BLaER1 treated with 17β-estradiol and CSF1 and Interleukin-3, amounts not matched to agents 10 nM and 100 nM (cell line): ENCODE results near the gene CNN3.

Experiments
- H3K27ac ChIP-seq, 11 experiments: shearing (Covaris generic); formaldehyde crosslinking; 2 replicates each; pipeline ENCODE4 v1.8.1; 2022
- H3K27me3 ChIP-seq, 11 experiments: shearing (Covaris generic); formaldehyde crosslinking; 2 replicates each; pipeline ENCODE4 v1.8.1; 2022
- H3K36me3 ChIP-seq, 11 experiments: shearing (Covaris generic); formaldehyde crosslinking; 2 replicates each; pipeline ENCODE4 v1.8.1; 2022
- H3K4me1 ChIP-seq, 10 experiments: shearing (Covaris generic); formaldehyde crosslinking; 2 replicates each; pipeline ENCODE4 v1.8.1; 2022
- H3K4me2 ChIP-seq, 11 experiments: shearing (Covaris generic); formaldehyde crosslinking; 2 replicates each; pipeline ENCODE4 v1.8.1; 2022
- H3K4me3 ChIP-seq, 10 experiments: shearing (Covaris generic); formaldehyde crosslinking; 2 replicates each; pipeline ENCODE4 v1.8.1; 2022
- H3K9ac ChIP-seq, 11 experiments: shearing (Covaris generic); formaldehyde crosslinking; 2 replicates each; pipeline ENCODE4 v1.8.1; 2022
- H3K9me3 ChIP-seq, 11 experiments: shearing (Covaris generic); formaldehyde crosslinking; replicated peaks in 1 of 11; 2 replicates each; pipeline ENCODE4 v1.8.1; 2022
- H4K20me1 ChIP-seq, 11 experiments: shearing (Covaris generic); formaldehyde crosslinking; 2 replicates each; pipeline ENCODE4 v1.8.1; 2022
- Cebpa-rat ChIP-seq, 11 experiments: shearing (Covaris generic); IDR thresholded peaks; 2 replicates each; pipeline ENCODE4 v1.8.1; 2022

CNN3 gene

DNA sequence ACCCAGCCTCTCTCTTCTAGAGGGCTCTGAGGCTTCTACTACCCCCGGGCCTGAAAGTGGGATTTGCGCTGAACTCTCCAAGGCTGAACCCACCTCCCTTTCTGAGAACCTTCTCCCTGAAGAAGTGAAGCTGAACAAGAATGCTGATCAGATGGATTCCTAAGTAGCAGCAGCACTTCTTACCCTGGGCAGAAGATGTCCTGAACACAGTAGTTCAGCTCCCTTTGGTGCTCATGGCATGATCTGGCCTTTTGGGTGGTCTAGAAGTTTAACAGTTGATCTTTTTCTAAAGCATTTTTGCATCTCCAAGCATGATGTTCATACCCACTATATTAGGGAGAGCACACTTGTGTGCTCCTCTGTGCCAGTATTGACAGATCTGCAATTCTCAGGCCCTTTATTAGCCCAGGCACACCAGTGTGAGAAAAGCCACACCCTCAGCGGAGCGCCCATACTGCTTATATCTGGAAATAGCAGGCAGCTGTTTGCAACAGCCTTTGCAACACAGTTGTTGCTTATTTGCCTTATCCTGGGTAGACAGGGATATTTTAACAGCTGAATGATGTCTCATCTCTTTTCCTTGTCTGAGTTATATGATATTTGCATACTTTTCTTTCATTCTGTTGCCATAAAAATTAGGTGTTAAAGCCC lies 34.2 kb downstream of the CNN3 start:
- no peaks in the 10 kb centered on the region for H3K27me3 ChIP-seq
- H3K36me3 ChIP-seq: peaks cover under 1 to 42% (median 24%) of the 10 kb centered on the region in 11 experiments; a peak in 15 of 22 replicates
- no peaks in the 10 kb centered on the region for H3K9me3 ChIP-seq
- TF ChIP-seq Cebpa-rat (IDR thresholded peaks at IDR 0.05): no peak
- no peaks in the 10 kb centered on the region for H3K4me1 ChIP-seq
- no peak overlapping the region for H3K4me2 ChIP-seq
- H3K27ac ChIP-seq: no peak overlapping the region
- H3K4me3 ChIP-seq: no peak overlapping the region
- H4K20me1 ChIP-seq: no peaks in the 10 kb centered on the region
- H3K9ac ChIP-seq: no peak overlapping the region

DNA sequence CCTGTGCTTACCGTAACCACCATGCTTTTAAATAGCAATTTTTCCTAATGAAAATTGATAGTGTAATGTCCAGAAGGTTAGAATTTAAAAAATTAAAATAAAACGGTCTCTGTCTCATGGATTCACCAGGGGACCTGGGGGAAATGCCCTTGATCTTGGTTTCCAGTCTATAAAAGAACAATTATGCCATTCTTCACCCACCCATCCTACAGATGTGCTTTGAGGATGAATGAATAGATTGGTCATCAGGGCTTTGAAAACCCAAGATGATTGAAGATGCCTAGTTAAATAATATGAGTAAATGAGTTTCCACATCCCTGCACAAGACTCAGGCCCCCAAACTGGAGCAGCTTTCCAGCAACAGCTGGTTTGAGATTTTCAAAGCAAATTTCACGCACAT lies 38.7 kb downstream of the CNN3 start:
- no peak overlapping the region for H3K4me2 ChIP-seq
- no peak for TF ChIP-seq Cebpa-rat (IDR thresholded peaks at IDR 0.05)
- H3K4me3 ChIP-seq: no peak overlapping the region

GRCh38 chr1:94887603-94888171 lies 39.2 kb downstream of the CNN3 start:
- Histone ChIP-seq H3K4me1 (peaks cover 0 to 15% (median 7%) of the 10 kb centered on the region in 10 experiments; a peak in 10 of 20 replicates), H3K27ac (no peak overlapping the region)

More for the DNA sequence above, 38.7 kb downstream of the CNN3 start:
- no peak overlapping the region for H3K27ac ChIP-seq
- H3K27me3 ChIP-seq: no peaks in the 10 kb centered on the region
- no peak overlapping the region for H3K9ac ChIP-seq
- no peaks in the 10 kb centered on the region for H3K9me3 ChIP-seq
- H4K20me1 ChIP-seq: no peaks in the 10 kb centered on the region
- peaks cover 0 to 11% (median 7%) of the 10 kb centered on the region in 10 experiments; a peak in 10 of 20 replicates for H3K4me1 ChIP-seq
- H3K36me3 ChIP-seq: peaks cover 0 to 7% (median 0%) of the 10 kb centered on the region in 11 experiments; a peak in 1 of 22 replicates

GRCh38 chr1:94887106-94887505 lies 39.8 kb downstream of the CNN3 start:
- Histone ChIP-seq H3K4me1 (peaks cover 0 to 15% (median 7%) of the 10 kb centered on the region in 10 experiments; a peak in 10 of 20 replicates), H3K9ac (no peak overlapping the region), H3K27me3 (no peaks in the 10 kb centered on the region), H3K27ac (no peak overlapping the region), H3K4me3 (no peak overlapping the region), H4K20me1 (no peaks in the 10 kb centered on the region), H3K4me2 (no peak overlapping the region), H3K9me3 (no peaks in the 10 kb centered on the region), H3K36me3 (peaks cover 0 to 5% (median 0%) of the 10 kb centered on the region in 11 experiments; a peak in 1 of 22 replicates)
- no peak for TF ChIP-seq Cebpa-rat (IDR thresholded peaks at IDR 0.05)

More at GRCh38 chr1:94887603-94888171, 39.2 kb downstream of the CNN3 start:
- H3K4me3 ChIP-seq: no peak overlapping the region
- H3K9me3 ChIP-seq: no peaks in the 10 kb centered on the region
- no peak overlapping the region for H3K4me2 ChIP-seq
- no peaks in the 10 kb centered on the region for H4K20me1 ChIP-seq
- TF ChIP-seq Cebpa-rat (IDR thresholded peaks at IDR 0.05): no peak
- no peaks in the 10 kb centered on the region for H3K27me3 ChIP-seq
- peaks cover 0 to 5% (median 0%) of the 10 kb centered on the region in 11 experiments; a peak in 1 of 22 replicates for H3K36me3 ChIP-seq
- H3K9ac ChIP-seq: no peak overlapping the region

- no peak overlapping the region for H3K27ac ChIP-seq
- no peak overlapping the region for H3K4me2 ChIP-seq
- H3K4me3 ChIP-seq: no peak overlapping the region
Observed at GRCh38 chr1:94886361-94886760, 40.5 kb downstream of the CNN3 start.

GRCh38 chr1:94884507-94884906 lies 42.4 kb downstream of the CNN3 start:
- Histone ChIP-seq H3K27me3 (no peaks in the 10 kb centered on the region), H4K20me1 (no peaks in the 10 kb centered on the region), H3K4me2 (no peak overlapping the region), H3K27ac (no peak overlapping the region), H3K4me1 (peaks cover 0 to 15% (median 7%) of the 10 kb centered on the region in 10 experiments; a peak in 10 of 20 replicates), H3K9me3 (no peaks in the 10 kb centered on the region), H3K4me3 (no peak overlapping the region), H3K36me3 (no peaks in the 10 kb centered on the region), H3K9ac (no peak overlapping the region)
- TF ChIP-seq Cebpa-rat (IDR thresholded peaks at IDR 0.05): no peak

More at GRCh38 chr1:94886361-94886760, 40.5 kb downstream of the CNN3 start:
- no peak for TF ChIP-seq Cebpa-rat (IDR thresholded peaks at IDR 0.05)
- no peak overlapping the region for H3K9ac ChIP-seq
- H3K4me1 ChIP-seq: peaks cover 0 to 15% (median 7%) of the 10 kb centered on the region in 10 experiments; a peak in 10 of 20 replicates
- H4K20me1 ChIP-seq: no peaks in the 10 kb centered on the region
- peaks cover 0 to 5% (median 0%) of the 10 kb centered on the region in 11 experiments; a peak in 1 of 22 replicates for H3K36me3 ChIP-seq
- H3K27me3 ChIP-seq: no peaks in the 10 kb centered on the region
- H3K9me3 ChIP-seq: no peaks in the 10 kb centered on the region

- Histone ChIP-seq H3K9ac (no peak overlapping the region), H3K27me3 (no peaks in the 10 kb centered on the region), H4K20me1 (no peaks in the 10 kb centered on the region), H3K27ac (no peak overlapping the region), H3K36me3 (no peaks in the 10 kb centered on the region), H3K4me2 (peak overlapping the region in 9 of 11 experiments; percentile 27 to 60 (median 38); a peak in 11 of 22 replicates), H3K9me3 (no peaks in the 10 kb centered on the region), H3K4me1 (peaks cover 0 to 15% (median 7%) of the 10 kb centered on the region in 10 experiments; a peak in 10 of 20 replicates), H3K4me3 (no peak overlapping the region)
- no peak for TF ChIP-seq Cebpa-rat (IDR thresholded peaks at IDR 0.05)
Observed at GRCh38 chr1:94884106-94884505, 42.8 kb downstream of the CNN3 start.

GRCh38 chr1:94883691-94884090 lies 43.2 kb downstream of the CNN3 start:
- H3K4me2 ChIP-seq: peak overlapping the region; percentile 27 to 60 (median 39); a peak in 18 of 22 replicates
- H3K9me3 ChIP-seq: no peaks in the 10 kb centered on the region
- no peaks in the 10 kb centered on the region for H3K27me3 ChIP-seq
- no peak overlapping the region for H3K4me3 ChIP-seq
- no peaks in the 10 kb centered on the region for H3K36me3 ChIP-seq
- H3K27ac ChIP-seq: no peak overlapping the region
- no peak for TF ChIP-seq Cebpa-rat (IDR thresholded peaks at IDR 0.05)
- peaks cover 0 to 15% (median 7%) of the 10 kb centered on the region in 10 experiments; a peak in 10 of 20 replicates for H3K4me1 ChIP-seq
- no peaks in the 10 kb centered on the region for H4K20me1 ChIP-seq
- H3K9ac ChIP-seq: peak overlapping the region in 1 of 11 experiments; percentile 25; a peak in 1 of 22 replicates

GRCh38 chr1:94878329-94878728 lies 48.6 kb downstream of the CNN3 start:
- H4K20me1 ChIP-seq: no peaks in the 10 kb centered on the region
- no peaks in the 10 kb centered on the region for H3K27me3 ChIP-seq
- no peak overlapping the region for H3K9ac ChIP-seq
- H3K9me3 ChIP-seq: peaks cover 0 to 4% (median 0%) of the 10 kb centered on the region in 11 experiments; a peak in 1 of 22 replicates
- TF ChIP-seq Cebpa-rat (IDR thresholded peaks at IDR 0.05): no peak
- no peak overlapping the region for H3K27ac ChIP-seq
- peaks cover 0 to 6% (median 0%) of the 10 kb centered on the region in 10 experiments; a peak in 4 of 20 replicates for H3K4me1 ChIP-seq
- H3K4me2 ChIP-seq: no peak overlapping the region
- no peak overlapping the region for H3K4me3 ChIP-seq
- H3K36me3 ChIP-seq: no peaks in the 10 kb centered on the region
